Tibial nerve (tissue), 4 donors: ENCODE data around the gene PPM1L. TPM values are rescaled to one million over a fixed set of nuclear protein-coding genes. Genes with fewer than 3 reads are reported as not detected.

Experiments
- DNase-seq, 2 donors: peaks; one replicate each; pipeline ENCODE4 v3.0.0-alpha.2; 2019; ENCODE audit warnings: low spot score in 2 of 2
- H3K27ac ChIP-seq, 4 donors: fragments of 200-600 bp; sonication (generic) in 3 of 4; one replicate each; pipeline ENCODE4 v1.5.1; 2017 to 2019; ENCODE audit warnings: mild to moderate bottlenecking in 1 of 4
- H3K27me3 ChIP-seq, 2 donors: fragments of 200-600 bp; sonication (generic) in 1 of 2; one replicate each; pipeline versions ENCODE4 v1.5.1 to v1.6.0; 2017 to 2019
- H3K36me3 ChIP-seq, 3 donors: fragments of 200-600 bp; sonication (generic); one replicate each; pipeline ENCODE4 v1.5.1; 2018 to 2019
- H3K4me1 ChIP-seq, 4 donors: fragments of 200-600 bp; sonication (generic) in 3 of 4; one replicate each; pipeline ENCODE4 v1.5.1; 2017 to 2019
- H3K4me3 ChIP-seq, 4 donors: fragments of 200-600 bp; sonication (generic) in 3 of 4; one replicate each; pipeline ENCODE4 v1.5.1; 2017 to 2019; ENCODE audit warnings: mild to moderate bottlenecking in 1 of 4, moderate library complexity in 1 of 4
- H3K9me3 ChIP-seq, 4 donors: fragments of 200-600 bp; sonication (generic) in 3 of 4; one replicate each; pipeline ENCODE4 v1.5.1; 2017 to 2019
- EP300 ChIP-seq, 2 donors: sonication (generic); formaldehyde crosslinking; IDR thresholded peaks; one replicate each; pipeline ENCODE4 v1.6.1; 2017; ENCODE audit warnings: antibody characterized with exemption in 2 of 2, mild to moderate bottlenecking in 1 of 2
- POLR2A ChIP-seq, 2 donors: fragments of 450-650 bp; IDR thresholded peaks; one replicate each; pipeline ENCODE4 v1.6.1; 2017; ENCODE audit warnings: antibody characterized with exemption in 2 of 2, mild to moderate bottlenecking in 2 of 2, moderate library complexity in 2 of 2
- WGBS, 2 donors: methylation state at CpG; one replicate each; pipeline ENCODE4 v1.1.5; 2018; 5-methylcytosine and 5-hydroxymethylcytosine counted together
- total RNA-seq, 4 donors: library from RNA; depleted of rRNA; stranded (reverse); fragments of >200 nt; gene quantifications; one replicate each; pipeline ENCODE4 v1.1.0, GENCODE V29; 2016
- TF ChIP-seq, protein P1 (sequence below), 5 experiments: fragments of 200-600 bp in 3 of 5; fragments of 450-650 bp in 2 of 5; sonication (generic) in 3 of 5; IDR thresholded peaks; one replicate each; pipeline ENCODE4 v1.5.1; 2016 to 2019; ENCODE audit warnings: antibody characterized with exemption in 5 of 5, mild to moderate bottlenecking in 3 of 5, moderate library complexity in 2 of 5

The PPM1L gene
- total RNA-seq, 4 donors from 2014 or later: 13.2 to 41.0 (median 24.3) TPM

DNA sequence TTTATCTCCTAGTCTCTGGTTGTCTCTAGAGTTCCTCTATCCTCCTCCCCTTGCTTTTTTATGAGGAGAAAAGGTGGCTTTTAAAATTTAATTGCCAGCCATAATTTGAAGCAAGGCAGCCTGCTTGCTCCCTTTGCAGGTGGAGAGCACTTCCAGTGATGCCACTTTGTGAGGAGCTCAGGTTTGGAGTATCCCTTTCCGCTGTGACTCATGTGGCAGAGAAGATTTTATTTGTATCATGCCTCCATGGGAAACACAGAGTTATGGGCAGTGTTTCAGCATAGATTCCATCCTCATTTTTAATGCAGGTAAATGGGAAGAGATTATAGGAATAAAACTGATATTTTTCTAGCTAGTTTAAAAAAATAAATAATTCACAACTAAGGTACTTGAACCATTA, 7.0 kb downstream of the PPM1L start:
- 95 to 97% methylated on average over 1 of the region's 1 CpG for WGBS, 2 donors
- no peak overlapping the region for H3K27ac ChIP-seq
- H3K36me3 ChIP-seq: no peaks in the 10 kb centered on the region

DNA sequence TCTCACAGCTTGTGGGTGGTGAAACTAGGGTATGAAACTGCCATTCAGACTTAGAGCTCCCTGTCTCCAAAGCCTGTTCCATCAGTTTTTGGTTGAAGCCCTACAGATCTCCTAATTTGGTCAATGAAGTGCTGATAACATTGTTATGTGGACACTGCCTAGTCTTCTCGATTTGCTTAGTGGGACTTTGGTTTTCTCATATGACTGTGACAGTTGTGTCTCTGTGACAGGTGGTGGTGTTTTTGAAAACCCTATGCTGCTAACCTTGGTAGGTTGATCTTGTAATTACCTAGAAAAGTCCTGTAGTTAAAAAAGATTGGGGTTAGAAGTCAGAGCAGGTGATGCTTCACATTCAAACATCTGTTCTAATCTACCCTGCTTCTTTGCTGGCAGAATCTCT, 9.2 kb downstream of the PPM1L start:
- H3K4me3 ChIP-seq: no peak overlapping the region
- H3K36me3 ChIP-seq: no peaks in the 10 kb centered on the region
- H3K9me3 ChIP-seq: no peaks in the 10 kb centered on the region
- H3K27ac ChIP-seq: no peak overlapping the region
- no peaks in the 10 kb centered on the region for H3K4me1 ChIP-seq
- no peak for DNase-seq
- WGBS, 2 donors: 88 to 89% methylated on average over 1 of the region's 1 CpG
- H3K27me3 ChIP-seq: no peaks in the 10 kb centered on the region
- TF ChIP-seq POLR2A (IDR thresholded peaks at IDR 0.05) (no peak), EP300 (IDR thresholded peaks at IDR 0.05) (no peak)
- TF ChIP-seq, protein P1, sequence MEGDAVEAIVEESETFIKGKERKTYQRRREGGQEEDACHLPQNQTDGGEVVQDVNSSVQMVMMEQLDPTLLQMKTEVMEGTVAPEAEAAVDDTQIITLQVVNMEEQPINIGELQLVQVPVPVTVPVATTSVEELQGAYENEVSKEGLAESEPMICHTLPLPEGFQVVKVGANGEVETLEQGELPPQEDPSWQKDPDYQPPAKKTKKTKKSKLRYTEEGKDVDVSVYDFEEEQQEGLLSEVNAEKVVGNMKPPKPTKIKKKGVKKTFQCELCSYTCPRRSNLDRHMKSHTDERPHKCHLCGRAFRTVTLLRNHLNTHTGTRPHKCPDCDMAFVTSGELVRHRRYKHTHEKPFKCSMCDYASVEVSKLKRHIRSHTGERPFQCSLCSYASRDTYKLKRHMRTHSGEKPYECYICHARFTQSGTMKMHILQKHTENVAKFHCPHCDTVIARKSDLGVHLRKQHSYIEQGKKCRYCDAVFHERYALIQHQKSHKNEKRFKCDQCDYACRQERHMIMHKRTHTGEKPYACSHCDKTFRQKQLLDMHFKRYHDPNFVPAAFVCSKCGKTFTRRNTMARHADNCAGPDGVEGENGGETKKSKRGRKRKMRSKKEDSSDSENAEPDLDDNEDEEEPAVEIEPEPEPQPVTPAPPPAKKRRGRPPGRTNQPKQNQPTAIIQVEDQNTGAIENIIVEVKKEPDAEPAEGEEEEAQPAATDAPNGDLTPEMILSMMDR (IDR thresholded peaks at IDR 0.05): no peak

More for the DNA sequence above, 7.0 kb downstream of the PPM1L start:
- Histone ChIP-seq H3K9me3 (no peaks in the 10 kb centered on the region), H3K4me3 (no peak overlapping the region), H3K4me1 (peaks cover 0 to 3% (median 0%) of the 10 kb centered on the region in 4 donors), H3K27me3 (no peaks in the 10 kb centered on the region)
- no peak for DNase-seq
- no peak for TF ChIP-seq EP300 (IDR thresholded peaks at IDR 0.05)
- no peak for TF ChIP-seq POLR2A (IDR thresholded peaks at IDR 0.05)
- TF ChIP-seq, protein P1 (IDR thresholded peaks at IDR 0.05): no peak

DNA sequence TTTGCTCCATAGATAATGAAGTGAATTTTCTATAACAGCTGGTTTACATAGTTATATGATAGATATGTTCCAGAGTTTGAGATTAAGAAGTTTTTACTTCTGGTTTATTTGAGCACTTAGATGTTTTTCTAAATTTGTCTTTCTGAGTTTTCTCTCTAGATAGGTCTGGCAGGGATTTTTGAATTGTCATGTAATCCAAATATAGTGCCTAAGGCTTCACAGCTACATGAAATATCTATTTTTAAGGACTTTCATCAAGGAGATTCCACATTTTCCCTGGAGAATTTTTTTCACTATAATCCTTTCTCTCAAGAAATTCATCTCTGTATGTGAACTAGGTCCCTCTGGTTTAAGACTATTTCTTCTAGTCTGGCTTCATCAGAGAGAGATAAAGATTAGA, 12.0 kb downstream of the PPM1L start:
- H3K27ac ChIP-seq: no peak overlapping the region
- TF ChIP-seq EP300 (IDR thresholded peaks at IDR 0.05) (no peak), POLR2A (IDR thresholded peaks at IDR 0.05) (no peak)
- TF ChIP-seq, protein P1 (IDR thresholded peaks at IDR 0.05): no peak

DNA sequence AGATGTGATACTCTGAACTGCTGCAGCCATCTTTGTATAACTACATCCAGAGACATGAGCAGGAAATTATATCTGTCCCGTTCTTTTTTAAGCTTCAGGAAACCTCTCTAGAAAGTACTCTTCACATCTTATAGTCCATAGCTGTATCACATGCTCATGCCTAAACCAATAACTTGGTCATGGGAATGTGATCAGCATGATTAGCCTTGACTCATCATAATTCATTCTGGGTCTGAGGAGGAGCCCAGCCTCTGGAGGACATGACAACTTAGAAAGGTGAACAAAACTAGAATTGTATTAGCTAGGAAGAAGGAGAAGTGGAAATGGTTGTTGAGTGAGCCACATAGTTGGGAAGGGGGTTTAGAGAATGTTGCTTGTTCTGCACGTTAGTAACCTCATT, 12.9 kb downstream of the PPM1L start:
- Histone ChIP-seq H3K4me1 (no peaks in the 10 kb centered on the region), H3K27me3 (no peaks in the 10 kb centered on the region), H3K4me3 (no peak overlapping the region), H3K27ac (no peak overlapping the region), H3K36me3 (no peaks in the 10 kb centered on the region), H3K9me3 (no peaks in the 10 kb centered on the region)
- TF ChIP-seq POLR2A (IDR thresholded peaks at IDR 0.05) (no peak), EP300 (IDR thresholded peaks at IDR 0.05) (no peak)
- TF ChIP-seq, protein P1 (IDR thresholded peaks at IDR 0.05): no peak
- WGBS, 2 donors: 88 to 95% methylated on average over 2 of the region's 2 CpGs
- DNase-seq: no peak

More for the DNA sequence above, 12.0 kb downstream of the PPM1L start:
- no peaks in the 10 kb centered on the region for H3K36me3 ChIP-seq
- H3K4me1 ChIP-seq: no peaks in the 10 kb centered on the region
- no peaks in the 10 kb centered on the region for H3K9me3 ChIP-seq
- no peak for DNase-seq
- no peak overlapping the region for H3K4me3 ChIP-seq
- no peaks in the 10 kb centered on the region for H3K27me3 ChIP-seq

DNA sequence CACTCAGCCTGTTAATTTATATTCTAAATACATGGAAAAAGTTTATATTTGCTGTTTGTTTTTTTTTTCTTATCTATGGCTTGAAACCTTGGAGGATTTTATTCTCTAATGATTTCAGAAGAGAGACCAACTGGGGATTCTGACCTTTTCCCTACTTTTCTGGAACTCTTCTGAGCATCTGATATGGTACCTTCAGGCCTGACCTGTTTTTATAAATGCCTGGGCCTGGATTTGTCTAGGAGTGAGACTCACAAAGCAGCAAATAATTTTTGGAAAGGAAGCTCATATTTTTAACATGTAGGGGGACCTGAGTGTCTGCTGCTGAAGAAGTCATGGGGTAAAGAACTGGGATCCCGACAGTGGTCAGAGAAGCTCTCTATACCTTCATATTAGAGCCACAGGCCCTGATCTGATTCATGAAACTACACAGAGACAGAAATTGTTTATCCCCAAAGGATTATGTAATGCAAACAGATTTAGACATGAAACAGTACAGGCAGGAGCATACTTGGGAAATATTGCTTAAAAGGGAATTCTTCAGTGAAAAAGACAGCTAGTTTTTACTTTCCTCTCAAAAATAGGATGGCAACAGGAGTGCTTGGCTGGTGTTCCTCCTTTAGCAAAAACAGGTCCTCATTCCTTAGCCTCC, 15.9 kb downstream of the PPM1L start:
- 64 to 75% methylated on average over 1 of the region's 1 CpG for WGBS, 2 donors
- Histone ChIP-seq H3K27ac (no peak overlapping the region), H3K36me3 (no peaks in the 10 kb centered on the region), H3K4me3 (no peak overlapping the region), H3K9me3 (no peaks in the 10 kb centered on the region), H3K4me1 (no peaks in the 10 kb centered on the region), H3K27me3 (no peaks in the 10 kb centered on the region)
- DNase-seq: no peak
- TF ChIP-seq, protein P1 (IDR thresholded peaks at IDR 0.05): no peak
- TF ChIP-seq POLR2A (IDR thresholded peaks at IDR 0.05) (no peak), EP300 (IDR thresholded peaks at IDR 0.05) (no peak)
